Right lobe of liver (tissue), 6 donors: ENCODE results near the gene STX1A. TPM values are rescaled to one million over a fixed set of nuclear protein-coding genes. Genes with fewer than 3 reads are reported as not detected.
A peak's percentile ranks its signal among the peaks of the same experiment; 100 is the strongest.

Source experiments
- ATAC-seq, 4 donors: fragments of 200-7000 bp; cut with Tn5 transposase; one replicate each; pipeline ENCODE4 v1.9.1; 2020; ENCODE audit warnings: mild to moderate bottlenecking in 4 of 4, moderate library complexity in 4 of 4
- DNase-seq, 3 donors: peaks; one replicate each; pipeline ENCODE4 v3.0.0-alpha.2; 2020
- H3K27ac ChIP-seq, 3 donors: fragments of 200-600 bp; one replicate each; pipeline ENCODE4 v1.8.0; 2022
- H3K27me3 ChIP-seq, 2 donors: fragments of 200-600 bp; one replicate each; pipeline ENCODE4 v1.8.0; 2022
- H3K36me3 ChIP-seq, 4 donors: fragments of 200-600 bp; sonication (generic) in 1 of 4; one replicate each; pipeline versions ENCODE4 v1.5.1 to v1.8.0; 2017 to 2022; ENCODE audit warnings: control low read depth in 1 of 4
- H3K4me1 ChIP-seq, 4 donors: fragments of 200-600 bp; sonication (generic) in 1 of 4; one replicate each; pipeline versions ENCODE4 v1.5.1 to v1.8.0; 2017 to 2022; ENCODE audit warnings: control low read depth in 1 of 4
- H3K4me3 ChIP-seq, 3 donors: fragments of 200-600 bp; one replicate each; pipeline ENCODE4 v1.8.0; 2022
- H3K9me3 ChIP-seq, 4 donors: fragments of 200-600 bp; sonication (generic) in 1 of 4; one replicate each; pipeline versions ENCODE4 v1.5.1 to v1.8.0; 2017 to 2022; ENCODE audit warnings: control low read depth in 1 of 4
- POLR2A ChIP-seq: fragments of 450-650 bp; IDR thresholded peaks from one replicate; pipeline ENCODE4 v1.6.1; 2017; ENCODE audit warnings: antibody characterized with exemption, mild to moderate bottlenecking
- WGBS: methylation state at CpG from one replicate; pipeline ENCODE4 v1.1.6; 2018; ENCODE audit warnings: low coverage, low lambda C conversion rate; ENCODE audit not compliant: insufficient coverage; ENCODE audit errors: missing lambda C conversion rate; 5-methylcytosine and 5-hydroxymethylcytosine counted together
- intact Hi-C, 2 donors: fragments of 100-400 bp; cut with DNase I; formaldehyde crosslinking; loops; one replicate each; pipeline versions ENCODE4 v1.11.2 to v1.14.1; 2022
- total RNA-seq, 6 experiments: library from RNA; depleted of rRNA in 2 of 6; stranded (reverse); fragments of >200 nt in 2 of 6; fragmentation: NEBNext Ultra II Directional in 3 of 6; extraction: Animal tissue kit (Norgen Biotek cat#: 25700) in 3 of 6; gene quantifications; one replicate each; pipeline versions ENCODE4 v1.1.0 to v1.2.4, GENCODE V29; 2016 to 2023
- TF ChIP-seq, protein P1 (sequence below), 4 donors: fragments of 200-600 bp in 3 of 4; fragments of 450-650 bp in 1 of 4; IDR thresholded peaks; one replicate each; pipeline versions ENCODE4 v1.5.1 to v1.8.0; 2016 to 2022; ENCODE audit warnings: antibody characterized with exemption in 4 of 4, mild to moderate bottlenecking in 2 of 4
- donor health status: DM: no; HTN: yes; CAD: no.
- donor health status: DM: no; HTN: no; CAD: no.
- donor health status: DM: no; HTN: no; CAD: no.
- donor health status: DM: no; HTN: yes; CAD: no.
- donor health status: DM: no; HTN: yes; CAD: no.

Gene STX1A
- total RNA-seq, 6 experiments from 2014 or later = 1.4 to 2.8 (median 1.9) TPM

- ATAC-seq (no peak), DNase-seq (no peak)
- H3K27me3 ChIP-seq = no peaks in the 10 kb centered on the region
- WGBS = no CpG with 5 or more reads among the region's 16 CpGs
- intact Hi-C loops = no loop called here
- no peaks in the 10 kb centered on the region for H3K4me1 ChIP-seq
- no peaks in the 10 kb centered on the region for H3K9me3 ChIP-seq
- no peak overlapping the region for H3K4me3 ChIP-seq
- no peaks in the 10 kb centered on the region for H3K36me3 ChIP-seq
- TF ChIP-seq, protein P1, sequence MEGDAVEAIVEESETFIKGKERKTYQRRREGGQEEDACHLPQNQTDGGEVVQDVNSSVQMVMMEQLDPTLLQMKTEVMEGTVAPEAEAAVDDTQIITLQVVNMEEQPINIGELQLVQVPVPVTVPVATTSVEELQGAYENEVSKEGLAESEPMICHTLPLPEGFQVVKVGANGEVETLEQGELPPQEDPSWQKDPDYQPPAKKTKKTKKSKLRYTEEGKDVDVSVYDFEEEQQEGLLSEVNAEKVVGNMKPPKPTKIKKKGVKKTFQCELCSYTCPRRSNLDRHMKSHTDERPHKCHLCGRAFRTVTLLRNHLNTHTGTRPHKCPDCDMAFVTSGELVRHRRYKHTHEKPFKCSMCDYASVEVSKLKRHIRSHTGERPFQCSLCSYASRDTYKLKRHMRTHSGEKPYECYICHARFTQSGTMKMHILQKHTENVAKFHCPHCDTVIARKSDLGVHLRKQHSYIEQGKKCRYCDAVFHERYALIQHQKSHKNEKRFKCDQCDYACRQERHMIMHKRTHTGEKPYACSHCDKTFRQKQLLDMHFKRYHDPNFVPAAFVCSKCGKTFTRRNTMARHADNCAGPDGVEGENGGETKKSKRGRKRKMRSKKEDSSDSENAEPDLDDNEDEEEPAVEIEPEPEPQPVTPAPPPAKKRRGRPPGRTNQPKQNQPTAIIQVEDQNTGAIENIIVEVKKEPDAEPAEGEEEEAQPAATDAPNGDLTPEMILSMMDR (IDR thresholded peaks at IDR 0.05) = no peak
- TF ChIP-seq POLR2A = no peak
- H3K27ac ChIP-seq = no peak overlapping the region
These were observed 10.4 kb downstream of the STX1A start for GRCh38 chr7:73708961-73709549.

GRCh38 chr7:73707045-73707631 lies 12.3 kb downstream of the STX1A start:
- Histone ChIP-seq H3K4me3 (no peak overlapping the region), H3K27me3 (no peaks in the 10 kb centered on the region), H3K36me3 (no peaks in the 10 kb centered on the region), H3K4me1 (no peaks in the 10 kb centered on the region), H3K27ac (no peak overlapping the region), H3K9me3 (no peaks in the 10 kb centered on the region)
- DNase-seq = peak in 1 of 3 donors; percentile 52
- TF ChIP-seq POLR2A = no peak
- TF ChIP-seq, protein P1 (IDR thresholded peaks at IDR 0.05) = no peak
- peak in 1 of 4 donors; percentile 6 for ATAC-seq
- 57% methylated on average over 6 of the region's 15 CpGs for WGBS
- intact Hi-C loops = no loop called here

- Histone ChIP-seq H3K4me1 (no peaks in the 10 kb centered on the region), H3K27me3 (no peaks in the 10 kb centered on the region), H3K4me3 (no peak overlapping the region), H3K9me3 (no peaks in the 10 kb centered on the region), H3K36me3 (no peaks in the 10 kb centered on the region), H3K27ac (no peak overlapping the region)
- intact Hi-C loops = no loop called here
- TF ChIP-seq POLR2A = no peak
- TF ChIP-seq, protein P1 (IDR thresholded peaks at IDR 0.05) = no peak
- DNase-seq = peak in 1 of 3 donors; percentile 44
- WGBS = 68% methylated on average over 3 of the region's 25 CpGs
- no peak for ATAC-seq
These were observed 13.1 kb downstream of the STX1A start for GRCh38 chr7:73706126-73707044.

DNA sequence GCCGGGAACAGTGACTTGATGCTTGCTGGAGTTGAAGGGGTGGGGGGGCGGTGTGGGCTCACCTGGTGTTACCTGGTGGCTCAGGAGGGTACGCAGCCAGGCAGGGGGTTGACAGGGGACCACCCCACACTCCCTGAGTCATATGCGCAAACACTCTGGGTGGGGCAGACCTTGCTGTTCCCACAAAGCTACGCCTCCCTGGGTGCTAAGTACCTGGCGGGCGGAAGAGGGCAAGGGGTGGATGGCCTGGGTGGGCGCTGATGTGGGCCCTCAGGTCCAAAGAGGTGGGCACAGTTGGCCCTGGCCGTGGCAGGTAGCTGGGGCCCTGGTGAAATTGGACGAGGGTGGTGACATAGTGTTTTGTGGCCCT lies 13.9 kb downstream of the STX1A start:
- DNase-seq (no peak), ATAC-seq (no peak)
- Histone ChIP-seq H3K27ac (no peak overlapping the region), H3K4me3 (no peak overlapping the region), H3K9me3 (no peaks in the 10 kb centered on the region), H3K36me3 (no peaks in the 10 kb centered on the region), H3K27me3 (no peaks in the 10 kb centered on the region), H3K4me1 (no peaks in the 10 kb centered on the region)
- TF ChIP-seq, protein P1 (IDR thresholded peaks at IDR 0.05) = no peak
- TF ChIP-seq POLR2A = no peak
- whole genome bisulfite sequencing = 92% methylated on average over 2 of the region's 10 CpGs
- intact Hi-C loops = no loop called here
